Subcutaneous adipose tissue (tissue), 4 donors: Measurements from ENCODE around the gene PCSK7. TPM values are rescaled to one million over a fixed set of nuclear protein-coding genes. Genes with fewer than 3 reads are reported as not detected.

Experiments
- total RNA-seq, 4 donors: library from RNA; depleted of rRNA; stranded (reverse); fragments of >200 nt; gene quantifications; one replicate each; pipeline ENCODE4 v1.1.0, GENCODE V29; 2016
- TF ChIP-seq, protein P1 (sequence below): fragments of 450-650 bp; IDR thresholded peaks from one replicate; pipeline ENCODE4 v1.5.1; 2016; ENCODE audit warnings: low read depth, mild to moderate bottlenecking, control low read depth, antibody characterized with exemption, moderate library complexity

The PCSK7 gene
- total RNA-seq, 4 donors from 2014 or later, result 26.2 to 91.0 (median 46.3) TPM

GRCh38 chr11:117219455-117219854, 12.4 kb downstream of the PCSK7 start:
- TF ChIP-seq, protein P1, sequence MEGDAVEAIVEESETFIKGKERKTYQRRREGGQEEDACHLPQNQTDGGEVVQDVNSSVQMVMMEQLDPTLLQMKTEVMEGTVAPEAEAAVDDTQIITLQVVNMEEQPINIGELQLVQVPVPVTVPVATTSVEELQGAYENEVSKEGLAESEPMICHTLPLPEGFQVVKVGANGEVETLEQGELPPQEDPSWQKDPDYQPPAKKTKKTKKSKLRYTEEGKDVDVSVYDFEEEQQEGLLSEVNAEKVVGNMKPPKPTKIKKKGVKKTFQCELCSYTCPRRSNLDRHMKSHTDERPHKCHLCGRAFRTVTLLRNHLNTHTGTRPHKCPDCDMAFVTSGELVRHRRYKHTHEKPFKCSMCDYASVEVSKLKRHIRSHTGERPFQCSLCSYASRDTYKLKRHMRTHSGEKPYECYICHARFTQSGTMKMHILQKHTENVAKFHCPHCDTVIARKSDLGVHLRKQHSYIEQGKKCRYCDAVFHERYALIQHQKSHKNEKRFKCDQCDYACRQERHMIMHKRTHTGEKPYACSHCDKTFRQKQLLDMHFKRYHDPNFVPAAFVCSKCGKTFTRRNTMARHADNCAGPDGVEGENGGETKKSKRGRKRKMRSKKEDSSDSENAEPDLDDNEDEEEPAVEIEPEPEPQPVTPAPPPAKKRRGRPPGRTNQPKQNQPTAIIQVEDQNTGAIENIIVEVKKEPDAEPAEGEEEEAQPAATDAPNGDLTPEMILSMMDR, result no peak

DNA sequence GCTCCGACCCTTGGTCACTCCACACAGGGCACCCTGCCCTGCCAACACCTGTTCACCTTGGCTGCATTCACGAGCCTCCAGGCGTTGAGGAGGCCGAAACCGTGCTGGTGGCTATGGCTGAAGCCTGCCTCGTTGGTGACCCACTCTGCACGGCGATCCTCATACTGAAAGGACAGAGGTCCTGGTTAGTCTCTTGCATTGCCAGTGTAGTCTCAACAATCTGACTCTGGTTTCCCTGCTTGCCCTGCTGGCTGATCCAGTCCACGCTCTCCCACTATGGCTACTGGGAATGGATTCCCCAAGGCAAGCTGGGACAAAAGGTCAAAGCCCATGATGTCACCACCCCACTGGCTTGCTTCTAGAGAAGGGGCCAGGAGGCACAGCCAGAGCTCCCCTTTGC, 12.9 kb downstream of the PCSK7 start:
- TF ChIP-seq, protein P1, result no peak

- TF ChIP-seq, protein P1, result no peak
Observed at GRCh38 chr11:117218133-117218915, 13.5 kb downstream of the PCSK7 start.

- TF ChIP-seq, protein P1, result no peak
Observed at GRCh38 chr11:117217141-117218084, 14.5 kb downstream of the PCSK7 start.

DNA sequence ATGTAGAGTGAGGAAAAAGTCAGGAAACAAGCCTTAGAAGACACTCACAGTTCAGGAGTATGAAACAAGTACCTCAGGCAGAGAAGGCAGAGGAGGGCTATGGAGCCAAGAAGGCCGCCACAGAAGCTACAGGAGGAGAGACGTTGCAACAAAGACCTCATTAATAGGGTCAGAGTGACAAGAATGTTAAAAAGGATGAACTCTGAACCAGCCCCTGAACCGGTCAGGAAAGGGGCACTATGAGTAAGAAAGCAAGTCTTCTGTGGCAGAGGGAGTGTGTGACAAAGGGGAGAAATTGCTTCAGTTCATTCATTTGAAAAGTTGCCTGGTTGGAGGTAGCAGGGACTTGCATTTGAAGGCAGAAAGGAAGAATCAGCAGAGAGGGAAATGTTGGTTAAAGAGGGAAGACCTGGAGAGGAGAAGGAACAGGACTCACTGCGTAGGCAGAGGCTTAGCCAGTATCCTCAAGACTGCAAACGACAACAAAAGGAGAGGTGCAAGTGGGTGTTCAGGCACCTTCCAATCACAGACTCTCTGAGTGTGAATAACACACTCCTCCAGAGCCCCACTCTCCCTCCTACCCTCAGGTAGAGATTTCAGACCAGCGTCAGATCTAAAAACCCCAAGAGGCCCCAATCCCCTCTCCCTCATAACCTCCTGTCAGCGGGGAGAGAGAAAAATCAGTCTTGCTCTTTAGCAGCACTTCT, 17.3 kb downstream of the PCSK7 start:
- TF ChIP-seq, protein P1, result no peak

GRCh38 chr11:117212697-117213355, 19.0 kb downstream of the PCSK7 start:
- TF ChIP-seq, protein P1, result no peak
